Body of pancreas (tissue), 4 donors: ENCODE results near the gene MAB21L2.

Source experiments
- POLR2A ChIP-seq, 3 donors: fragments of 450-650 bp; IDR thresholded peaks; one replicate each; pipeline ENCODE4 v1.6.1; 2016; ENCODE audit warnings: antibody characterized with exemption in 3 of 3, mild to moderate bottlenecking in 2 of 3
- TF ChIP-seq, protein P1 (sequence below), 7 experiments: fragments of 450-650 bp in 4 of 7; fragments of 200-600 bp in 3 of 7; sonication (generic) in 3 of 7; IDR thresholded peaks; one replicate each; pipeline ENCODE4 v1.5.1; 2016 to 2019; ENCODE audit warnings: antibody characterized with exemption in 7 of 7

DNA sequence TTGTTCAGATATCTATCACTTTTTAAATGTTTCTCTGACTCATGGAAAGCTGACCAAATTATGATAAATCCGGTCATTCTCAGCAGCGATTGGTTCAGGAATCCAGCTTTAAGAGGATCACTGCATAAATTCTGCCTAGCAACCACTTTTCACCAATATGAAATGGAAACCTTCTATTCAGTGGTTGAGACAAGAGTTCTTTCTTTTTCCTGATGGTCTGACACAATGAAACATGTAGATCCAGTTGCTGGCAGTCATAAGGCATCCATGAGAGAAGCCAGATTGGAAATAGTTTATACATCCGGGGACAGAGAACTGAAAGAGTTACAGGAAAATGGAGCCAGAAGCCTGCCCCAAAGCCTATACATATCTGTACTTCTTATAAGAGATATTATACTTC, 27.2 kb downstream of the MAB21L2 start:
- TF ChIP-seq, protein P1, sequence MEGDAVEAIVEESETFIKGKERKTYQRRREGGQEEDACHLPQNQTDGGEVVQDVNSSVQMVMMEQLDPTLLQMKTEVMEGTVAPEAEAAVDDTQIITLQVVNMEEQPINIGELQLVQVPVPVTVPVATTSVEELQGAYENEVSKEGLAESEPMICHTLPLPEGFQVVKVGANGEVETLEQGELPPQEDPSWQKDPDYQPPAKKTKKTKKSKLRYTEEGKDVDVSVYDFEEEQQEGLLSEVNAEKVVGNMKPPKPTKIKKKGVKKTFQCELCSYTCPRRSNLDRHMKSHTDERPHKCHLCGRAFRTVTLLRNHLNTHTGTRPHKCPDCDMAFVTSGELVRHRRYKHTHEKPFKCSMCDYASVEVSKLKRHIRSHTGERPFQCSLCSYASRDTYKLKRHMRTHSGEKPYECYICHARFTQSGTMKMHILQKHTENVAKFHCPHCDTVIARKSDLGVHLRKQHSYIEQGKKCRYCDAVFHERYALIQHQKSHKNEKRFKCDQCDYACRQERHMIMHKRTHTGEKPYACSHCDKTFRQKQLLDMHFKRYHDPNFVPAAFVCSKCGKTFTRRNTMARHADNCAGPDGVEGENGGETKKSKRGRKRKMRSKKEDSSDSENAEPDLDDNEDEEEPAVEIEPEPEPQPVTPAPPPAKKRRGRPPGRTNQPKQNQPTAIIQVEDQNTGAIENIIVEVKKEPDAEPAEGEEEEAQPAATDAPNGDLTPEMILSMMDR (IDR thresholded peaks at IDR 0.05) = no peak
- no peak for TF ChIP-seq POLR2A (IDR thresholded peaks at IDR 0.05)
